ENCODE results near the gene CLSTN2.

DNA sequence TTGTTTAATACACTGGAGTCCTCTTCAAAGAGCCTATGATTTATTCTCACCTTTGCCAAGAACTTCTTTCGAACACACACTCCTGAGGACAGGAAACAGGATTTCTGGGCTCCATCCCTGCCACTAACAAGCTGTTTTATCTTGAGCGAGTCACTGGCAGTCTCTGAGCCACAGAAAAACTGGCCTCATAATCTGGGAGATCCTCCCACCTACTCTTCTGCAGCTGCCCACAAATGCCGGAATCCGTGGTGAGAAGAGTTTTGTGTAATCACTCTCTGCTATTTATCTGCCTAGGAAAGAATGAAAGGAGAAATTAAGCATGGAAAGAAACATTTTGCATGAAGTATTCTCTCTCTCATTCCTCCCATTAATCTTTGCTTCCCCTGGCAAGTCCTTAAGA is 570.9 kb downstream of the CLSTN2 start:
- TF ChIP-seq, protein P1, sequence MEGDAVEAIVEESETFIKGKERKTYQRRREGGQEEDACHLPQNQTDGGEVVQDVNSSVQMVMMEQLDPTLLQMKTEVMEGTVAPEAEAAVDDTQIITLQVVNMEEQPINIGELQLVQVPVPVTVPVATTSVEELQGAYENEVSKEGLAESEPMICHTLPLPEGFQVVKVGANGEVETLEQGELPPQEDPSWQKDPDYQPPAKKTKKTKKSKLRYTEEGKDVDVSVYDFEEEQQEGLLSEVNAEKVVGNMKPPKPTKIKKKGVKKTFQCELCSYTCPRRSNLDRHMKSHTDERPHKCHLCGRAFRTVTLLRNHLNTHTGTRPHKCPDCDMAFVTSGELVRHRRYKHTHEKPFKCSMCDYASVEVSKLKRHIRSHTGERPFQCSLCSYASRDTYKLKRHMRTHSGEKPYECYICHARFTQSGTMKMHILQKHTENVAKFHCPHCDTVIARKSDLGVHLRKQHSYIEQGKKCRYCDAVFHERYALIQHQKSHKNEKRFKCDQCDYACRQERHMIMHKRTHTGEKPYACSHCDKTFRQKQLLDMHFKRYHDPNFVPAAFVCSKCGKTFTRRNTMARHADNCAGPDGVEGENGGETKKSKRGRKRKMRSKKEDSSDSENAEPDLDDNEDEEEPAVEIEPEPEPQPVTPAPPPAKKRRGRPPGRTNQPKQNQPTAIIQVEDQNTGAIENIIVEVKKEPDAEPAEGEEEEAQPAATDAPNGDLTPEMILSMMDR (IDR thresholded peaks at IDR 0.05; ENCODE audit: low read length): no peak
- TF ChIP-seq EZH2 (optimal IDR thresholded peaks at IDR 0.05; ENCODE audit: low read depth, low read length): no peak

Data from MM.1S (cell line).